Testis (tissue), 2 donors: ENCODE results near the gene PCF11.

Source experiments
- POLR2A ChIP-seq: fragments of 450-650 bp; IDR thresholded peaks from one replicate; pipeline ENCODE4 v1.6.1; 2017; ENCODE audit warnings: antibody characterized with exemption, mild to moderate bottlenecking, moderate library complexity
- TF ChIP-seq, protein P1 (sequence below), 3 experiments: fragments of 450-650 bp in 2 of 3; fragments of 200-600 bp in 1 of 3; sonication (generic) in 1 of 3; IDR thresholded peaks; one replicate each; pipeline ENCODE4 v1.5.1; 2016 to 2019; ENCODE audit warnings: antibody characterized with exemption in 3 of 3, mild to moderate bottlenecking in 2 of 3, moderate library complexity in 1 of 3

DNA sequence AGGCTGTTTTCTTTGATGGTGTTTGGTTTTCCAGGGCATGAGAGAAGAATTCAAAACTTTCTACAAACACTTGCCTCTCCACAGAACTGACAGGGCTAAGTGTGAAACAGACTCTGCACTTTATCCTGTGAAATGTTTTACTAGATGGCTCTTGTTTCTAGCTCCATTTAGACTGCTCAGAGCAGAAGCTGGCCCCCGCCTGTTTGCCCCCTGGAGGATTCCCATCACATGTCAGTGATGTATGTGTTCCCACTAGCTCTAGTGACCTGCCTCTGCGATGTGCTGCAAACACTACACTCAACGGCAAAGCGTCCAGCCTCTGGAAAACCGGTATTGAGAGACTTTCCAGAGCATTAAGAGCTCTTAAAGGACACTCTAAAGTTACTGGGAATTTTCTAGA, 41.4 kb upstream of the PCF11 start:
- TF ChIP-seq POLR2A, result no peak
- TF ChIP-seq, protein P1, sequence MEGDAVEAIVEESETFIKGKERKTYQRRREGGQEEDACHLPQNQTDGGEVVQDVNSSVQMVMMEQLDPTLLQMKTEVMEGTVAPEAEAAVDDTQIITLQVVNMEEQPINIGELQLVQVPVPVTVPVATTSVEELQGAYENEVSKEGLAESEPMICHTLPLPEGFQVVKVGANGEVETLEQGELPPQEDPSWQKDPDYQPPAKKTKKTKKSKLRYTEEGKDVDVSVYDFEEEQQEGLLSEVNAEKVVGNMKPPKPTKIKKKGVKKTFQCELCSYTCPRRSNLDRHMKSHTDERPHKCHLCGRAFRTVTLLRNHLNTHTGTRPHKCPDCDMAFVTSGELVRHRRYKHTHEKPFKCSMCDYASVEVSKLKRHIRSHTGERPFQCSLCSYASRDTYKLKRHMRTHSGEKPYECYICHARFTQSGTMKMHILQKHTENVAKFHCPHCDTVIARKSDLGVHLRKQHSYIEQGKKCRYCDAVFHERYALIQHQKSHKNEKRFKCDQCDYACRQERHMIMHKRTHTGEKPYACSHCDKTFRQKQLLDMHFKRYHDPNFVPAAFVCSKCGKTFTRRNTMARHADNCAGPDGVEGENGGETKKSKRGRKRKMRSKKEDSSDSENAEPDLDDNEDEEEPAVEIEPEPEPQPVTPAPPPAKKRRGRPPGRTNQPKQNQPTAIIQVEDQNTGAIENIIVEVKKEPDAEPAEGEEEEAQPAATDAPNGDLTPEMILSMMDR (IDR thresholded peaks at IDR 0.05), result no peak
